ENCODE results near the gene SAMD13.
A peak's percentile ranks its signal among the peaks of the same experiment; 100 is the strongest.
"Not testable (repeated sequence)": the region's sequence is repeated elsewhere in the genome, so short reads cannot be mapped to it uniquely, and the experiment has no call there.

The SAMD13 gene

GRCh38 chr1:84286071-84286470 is 15.4 kb upstream of the SAMD13 start:
- no peak for DNase-seq

- not testable (repeated sequence) for DNase-seq
These were observed 14.1 kb upstream of the SAMD13 start for GRCh38 chr1:84287389-84287788.

- no peak for DNase-seq
These were observed 12.2 kb upstream of the SAMD13 start for GRCh38 chr1:84289169-84289785.

GRCh38 chr1:84291882-84292655 is 9.4 kb upstream of the SAMD13 start:
- DNase-seq: no peak

- no peak for DNase-seq
These were observed 7.7 kb upstream of the SAMD13 start for GRCh38 chr1:84293766-84294165.

- no peak for DNase-seq
These were observed 6.8 kb upstream of the SAMD13 start for GRCh38 chr1:84294751-84295150.

GRCh38 chr1:84297546-84298244 is 3.8 kb upstream of the SAMD13 start:
- no peak for DNase-seq

GRCh38 chr1:84298328-84298683 is 3.2 kb upstream of the SAMD13 start:
- DNase-seq: peak; percentile 78

GRCh38 chr1:84298684-84299535 is 2.6 kb upstream of the SAMD13 start:
- DNase-seq: peak; percentile 59

- DNase-seq: no peak
These were observed 1.9 kb upstream of the SAMD13 start for GRCh38 chr1:84299536-84300170.

GRCh38 chr1:84300501-84300900 is 1.0 kb upstream of the SAMD13 start:
- no peak for DNase-seq

GRCh38 chr1:84301785-84302385 is 377 bp downstream of the SAMD13 start:
- no peak for DNase-seq

- DNase-seq: no peak
These were observed 1.9 kb downstream of the SAMD13 start for GRCh38 chr1:84303314-84303830.

GRCh38 chr1:84307398-84307797 is 5.9 kb downstream of the SAMD13 start:
- DNase-seq: no peak

- no peak for DNase-seq
These were observed 9.8 kb downstream of the SAMD13 start for GRCh38 chr1:84311296-84311695.

GRCh38 chr1:84319662-84320061 is 18.2 kb downstream of the SAMD13 start:
- DNase-seq: no peak

- no peak for DNase-seq
These were observed 26.3 kb downstream of the SAMD13 start for GRCh38 chr1:84327830-84328229.

GRCh38 chr1:84330125-84330984 is 28.8 kb downstream of the SAMD13 start:
- no peak for DNase-seq

GRCh38 chr1:84339503-84339902 is 38.0 kb downstream of the SAMD13 start:
- no peak for DNase-seq

- no peak for DNase-seq
These were observed 42.8 kb downstream of the SAMD13 start for GRCh38 chr1:84344286-84344685.

GRCh38 chr1:84345220-84345619 is 43.7 kb downstream of the SAMD13 start:
- no peak for DNase-seq

All from femur (tissue), 1 donor.